Activated B cell treated with CpG ODN at 0.5 μM for 24 hours (primary cell): ENCODE measurements around the gene FNIP2. TPM values are rescaled to one million over a fixed set of nuclear protein-coding genes. Genes with fewer than 3 reads are reported as not detected.
"Not testable (repeated sequence)": the region's sequence is repeated elsewhere in the genome, so short reads cannot be mapped to it uniquely, and the experiment has no call there.

Experiments used
- ATAC-seq: fragments of 200-7000 bp; cut with Tn5 transposase; one replicate; pipeline ENCODE4 v1.10.0; 2021; ENCODE audit warnings: low read depth, mild to moderate bottlenecking, moderate library complexity
- CTCF ChIA-PET: fragments of 350-600 bp; sonication (Branson Sonifier 250); formaldehyde crosslinking; loops from one replicate; lab custom pipeline; 2021; ENCODE audit warnings: antibody characterized with exemption; lab: Charles Lee
- POLR2A ChIA-PET: fragments of 350-600 bp; sonication (Branson Sonifier 250); formaldehyde crosslinking; loops from one replicate; lab custom pipeline; 2021; ENCODE audit warnings: antibody characterized with exemption; lab: Charles Lee
- DNase-seq: peaks from one replicate; pipeline ENCODE4 v3.0.0; 2022
- H3K27ac Mint-ChIP-seq: one replicate; pipeline ENCODE4 v1.8.0; 2020; ENCODE audit warnings: mixed read lengths
- H3K27me3 Mint-ChIP-seq: one replicate; pipeline ENCODE4 v1.8.0; 2021; ENCODE audit warnings: mixed read lengths
- H3K36me3 Mint-ChIP-seq: one replicate; pipeline ENCODE4 v1.8.0; 2021; ENCODE audit warnings: low read depth, mixed read lengths
- H3K4me1 Mint-ChIP-seq: one replicate; pipeline ENCODE4 v1.8.0; 2021; ENCODE audit warnings: mixed read lengths
- H3K4me3 Mint-ChIP-seq: one replicate; pipeline ENCODE4 v1.8.0; 2020; ENCODE audit warnings: mild to moderate bottlenecking, mixed read lengths
- H3K9me3 Mint-ChIP-seq: one replicate; pipeline ENCODE4 v1.8.0; 2020; ENCODE audit warnings: mixed read lengths
- CTCF ChIP-seq: fragments of 200-600 bp; IDR thresholded peaks from one replicate; pipeline ENCODE4 v1.8.0; 2022; ENCODE audit warnings: antibody characterized with exemption, mild to moderate bottlenecking
- intact Hi-C: fragments of 100-400 bp; cut with micrococcal nuclease; formaldehyde crosslinking; loops from one replicate; pipeline ENCODE4 v1.15.1; 2024
- total RNA-seq: library from RNA; stranded (reverse); gene quantifications from 2 replicates; pipeline ENCODE4 v1.2.3, GENCODE V29; 2022

Gene FNIP2
- total RNA-seq, 1 donor from 2014 or later: not detected

GRCh38 chr4:158826882-158827281 is 58.1 kb downstream of the FNIP2 start:
- intact Hi-C loops: no loop called here
- ChIA-PET POLR2A (interaction anchor here (0.5 kb wide), 1 partner anchor 74 kb away, joined by 6 read pairs; no protein-coding TSS in a partner anchor), CTCF (no interaction called here)
- Mint-ChIP-seq H3K36me3 (no peaks in the 10 kb centered on the region), H3K27me3 (peaks cover 63% of the 10 kb centered on the region), H3K9me3 (no peaks in the 10 kb centered on the region), H3K4me3 (no peak overlapping the region), H3K4me1 (no peaks in the 10 kb centered on the region), H3K27ac (no peak overlapping the region)
- ATAC-seq (no peak), DNase-seq (no peak)
- no peak for TF ChIP-seq CTCF

DNA sequence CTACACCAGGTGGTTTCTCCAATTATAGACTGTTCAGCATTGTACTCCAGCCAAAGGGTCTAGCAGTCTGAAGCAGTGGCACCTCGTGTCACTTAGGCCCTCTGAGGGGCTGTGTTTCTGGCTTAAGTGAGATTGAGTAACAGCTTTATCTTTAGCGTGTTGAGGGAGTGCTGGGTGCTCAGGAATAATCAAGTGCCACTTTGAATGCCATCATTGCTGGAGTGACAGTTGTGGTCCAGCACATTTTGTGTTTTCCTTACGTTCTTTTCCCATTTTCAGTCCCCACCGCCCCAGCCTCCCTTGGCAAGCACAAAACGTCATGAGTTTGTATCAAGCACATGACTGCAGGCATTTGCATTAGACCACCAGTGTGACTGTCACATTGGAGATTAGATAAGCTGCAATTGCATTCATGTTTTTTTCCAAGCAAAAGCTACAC is 58.7 kb downstream of the FNIP2 start:
- no peak overlapping the region for H3K27ac Mint-ChIP-seq
- no peak for TF ChIP-seq CTCF
- H3K9me3 Mint-ChIP-seq: no peaks in the 10 kb centered on the region
- POLR2A ChIA-PET: no interaction called here
- H3K4me1 Mint-ChIP-seq: no peaks in the 10 kb centered on the region
- H3K36me3 Mint-ChIP-seq: no peaks in the 10 kb centered on the region
- DNase-seq: no peak
- intact Hi-C loops: no loop called here
- ATAC-seq: no peak
- peaks cover 61% of the 10 kb centered on the region for H3K27me3 Mint-ChIP-seq
- CTCF ChIA-PET: no interaction called here
- no peak overlapping the region for H3K4me3 Mint-ChIP-seq

DNA sequence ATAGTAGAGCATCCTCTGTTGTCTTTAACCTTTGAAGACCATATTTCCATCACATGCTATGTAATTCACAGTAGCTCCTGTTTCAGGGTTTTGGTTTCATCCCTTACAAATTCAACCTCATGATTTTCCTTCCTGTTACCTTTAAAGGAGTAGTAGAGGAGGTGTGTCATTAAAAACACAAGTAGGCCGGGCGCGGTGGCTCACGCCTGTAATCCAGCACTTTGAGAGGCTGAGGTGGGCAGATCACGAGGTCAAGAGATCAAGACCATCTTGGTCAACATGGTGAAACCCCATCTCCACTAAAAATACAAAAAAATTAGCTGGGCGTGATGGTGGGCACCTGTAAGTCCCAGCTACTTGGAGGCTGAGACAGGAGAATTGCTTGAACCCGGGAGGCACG is 59.3 kb downstream of the FNIP2 start:
- H3K36me3 Mint-ChIP-seq, CTCF ChIA-PET, ATAC-seq, POLR2A ChIA-PET, H3K9me3 Mint-ChIP-seq, H3K4me3 Mint-ChIP-seq, DNase-seq, H3K4me1 Mint-ChIP-seq, H3K27ac Mint-ChIP-seq, intact Hi-C loops: not testable (repeated sequence)
- H3K27me3 Mint-ChIP-seq: peaks cover 63% of the 10 kb centered on the region

DNA sequence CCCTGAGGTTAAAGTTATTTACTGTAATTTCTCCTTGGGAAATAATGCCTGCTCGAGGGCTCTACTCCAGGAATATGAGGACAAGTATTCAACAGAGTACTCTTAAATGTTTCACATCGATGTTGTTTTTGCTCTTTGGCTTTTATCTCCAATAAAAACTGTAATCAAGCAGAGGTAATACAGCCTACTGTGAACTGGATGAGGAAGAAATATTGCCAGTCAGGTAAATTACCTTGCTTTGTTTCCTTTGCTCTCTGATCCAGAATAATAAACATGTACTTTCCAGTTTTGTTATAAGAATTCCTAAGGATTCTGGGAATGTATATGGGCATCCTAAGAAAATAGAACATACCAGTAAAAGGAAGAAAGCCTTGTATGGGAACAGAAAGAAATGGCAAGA is 60.4 kb downstream of the FNIP2 start:
- intact Hi-C loops: no loop called here
- no peak for ATAC-seq
- H3K4me1 Mint-ChIP-seq: no peaks in the 10 kb centered on the region
- peaks cover 62% of the 10 kb centered on the region for H3K27me3 Mint-ChIP-seq
- no peak for TF ChIP-seq CTCF
- no peaks in the 10 kb centered on the region for H3K36me3 Mint-ChIP-seq
- CTCF ChIA-PET: no interaction called here
- POLR2A ChIA-PET: no interaction called here
- no peak for DNase-seq
- H3K27ac Mint-ChIP-seq: no peak overlapping the region
- no peaks in the 10 kb centered on the region for H3K9me3 Mint-ChIP-seq
- no peak overlapping the region for H3K4me3 Mint-ChIP-seq

GRCh38 chr4:158833602-158834001 is 64.8 kb downstream of the FNIP2 start:
- no peak for DNase-seq

More at GRCh38 chr4:158833602-158834001, 64.8 kb downstream of the FNIP2 start:
- POLR2A ChIA-PET: no interaction called here
- TF ChIP-seq CTCF: no peak
- H3K9me3 Mint-ChIP-seq: no peaks in the 10 kb centered on the region
- no peak overlapping the region for H3K4me3 Mint-ChIP-seq
- H3K4me1 Mint-ChIP-seq: no peaks in the 10 kb centered on the region
- no peak overlapping the region for H3K27ac Mint-ChIP-seq
- ATAC-seq: no peak
- intact Hi-C loops: no loop called here
- CTCF ChIA-PET: no interaction called here
- H3K27me3 Mint-ChIP-seq: peaks cover 36% of the 10 kb centered on the region
- no peaks in the 10 kb centered on the region for H3K36me3 Mint-ChIP-seq
